LNCAP (cell line): ENCODE data around the gene ZNF581.

ENCODE experiments used
- CTCF ChIP-seq: fragments of 450-650 bp; IDR thresholded peaks from 2 replicates; pipeline ENCODE4 v1.5.1; 2017; ENCODE audit warnings: mild to moderate bottlenecking

Gene ZNF581

GRCh38 chr19:55654868-55655647, 11.6 kb downstream of the ZNF581 start, which contains the start of gene U2AF2:
TSS of gene U2AF2 (plus strand) at chr19:55655035. CDS start at chr19:55655105, 70 bp downstream.
- TF ChIP-seq CTCF: no peak

- TF ChIP-seq CTCF: no peak
These were observed 12.2 kb downstream of the ZNF581 start for GRCh38 chr19:55655648-55656040.

GRCh38 chr19:55656552-55656951, 13.1 kb downstream of the ZNF581 start:
- TF ChIP-seq CTCF: no peak

GRCh38 chr19:55656988-55657747, 13.7 kb downstream of the ZNF581 start:
- no peak for TF ChIP-seq CTCF

- TF ChIP-seq CTCF: no peak
These were observed 15.5 kb downstream of the ZNF581 start for GRCh38 chr19:55658846-55659459.

- no peak for TF ChIP-seq CTCF
These were observed 16.4 kb downstream of the ZNF581 start for GRCh38 chr19:55659822-55660221.

- no peak for TF ChIP-seq CTCF
These were observed 17.0 kb downstream of the ZNF581 start for GRCh38 chr19:55660404-55660803.
